Activated CD4-positive, alpha-beta T cell treated with anti-CD3 and anti-CD28 coated beads, Interleukin-10, Interleukin-2, amounts not matched to agents 100 ng/mL and 50 ng/mL, durations not matched to agents 16 hours and 8 hours (primary cell): Measurements from ENCODE around the gene CS.
A peak's percentile ranks its signal among the peaks of the same experiment; 100 is the strongest.
"Not testable (repeated sequence)": the region's sequence is repeated elsewhere in the genome, so short reads cannot be mapped to it uniquely, and the experiment has no call there.

Experiments used
- DNase-seq: peaks from one replicate; pipeline ENCODE4 v3.0.0-alpha.2; 2020

Gene CS

GRCh38 chr12:56274299-56274698 lies 25.8 kb downstream of the CS start:
- DNase-seq = no peak

- DNase-seq = not testable (repeated sequence)
These were observed 27.7 kb downstream of the CS start for GRCh38 chr12:56272468-56272867.

DNA sequence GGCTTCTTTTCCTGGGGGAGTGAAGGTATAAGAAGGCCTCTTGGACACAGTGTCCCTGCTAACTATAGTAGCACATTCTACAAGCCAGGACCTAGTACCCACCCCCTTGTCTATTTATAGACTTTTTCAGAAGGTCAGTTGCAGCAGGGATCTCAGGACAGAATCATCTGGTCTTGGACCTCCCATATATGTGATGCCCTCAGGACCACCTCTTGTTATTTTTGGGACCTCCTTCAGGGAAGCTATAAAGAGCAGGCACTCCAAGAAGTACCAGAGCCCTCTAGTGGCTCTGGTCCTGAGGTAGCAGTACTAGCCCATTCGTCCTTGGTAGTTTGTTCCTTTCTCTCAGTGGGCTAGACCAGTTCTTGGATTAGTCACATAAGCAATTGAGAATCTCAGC lies 29.1 kb downstream of the CS start:
- DNase-seq = peak; percentile 22

DNA sequence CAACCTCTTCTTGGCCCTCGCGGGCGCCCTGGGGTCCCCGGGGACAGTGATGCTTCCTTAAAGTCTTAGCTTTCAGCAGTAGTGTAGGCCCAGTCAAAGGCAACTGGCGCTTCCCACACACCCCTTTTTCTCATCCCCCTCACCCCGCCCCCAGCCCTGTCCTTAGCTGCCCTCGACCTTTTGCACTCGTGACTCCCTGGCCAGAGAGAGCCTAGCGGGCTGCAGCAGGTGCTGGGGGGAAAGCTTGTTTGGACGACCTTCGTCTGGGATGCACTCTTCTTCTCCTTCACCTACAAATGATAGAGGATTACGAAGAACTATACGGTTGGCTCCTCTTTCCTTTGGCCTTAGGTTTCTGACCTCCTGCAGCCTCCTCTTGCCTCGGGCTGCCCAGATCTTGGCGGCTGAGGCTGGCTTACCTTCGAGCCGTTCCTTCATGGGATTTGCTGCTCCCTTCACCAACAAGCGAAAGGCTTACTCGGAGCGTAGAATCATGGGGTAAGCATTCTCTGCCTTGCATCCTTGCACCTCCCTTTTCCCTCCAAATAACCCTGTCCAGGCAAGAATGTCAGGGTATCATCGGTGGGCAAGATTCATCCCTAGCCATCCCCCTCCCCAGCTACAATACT lies 32.6 kb downstream of the CS start:
- no peak for DNase-seq

DNA sequence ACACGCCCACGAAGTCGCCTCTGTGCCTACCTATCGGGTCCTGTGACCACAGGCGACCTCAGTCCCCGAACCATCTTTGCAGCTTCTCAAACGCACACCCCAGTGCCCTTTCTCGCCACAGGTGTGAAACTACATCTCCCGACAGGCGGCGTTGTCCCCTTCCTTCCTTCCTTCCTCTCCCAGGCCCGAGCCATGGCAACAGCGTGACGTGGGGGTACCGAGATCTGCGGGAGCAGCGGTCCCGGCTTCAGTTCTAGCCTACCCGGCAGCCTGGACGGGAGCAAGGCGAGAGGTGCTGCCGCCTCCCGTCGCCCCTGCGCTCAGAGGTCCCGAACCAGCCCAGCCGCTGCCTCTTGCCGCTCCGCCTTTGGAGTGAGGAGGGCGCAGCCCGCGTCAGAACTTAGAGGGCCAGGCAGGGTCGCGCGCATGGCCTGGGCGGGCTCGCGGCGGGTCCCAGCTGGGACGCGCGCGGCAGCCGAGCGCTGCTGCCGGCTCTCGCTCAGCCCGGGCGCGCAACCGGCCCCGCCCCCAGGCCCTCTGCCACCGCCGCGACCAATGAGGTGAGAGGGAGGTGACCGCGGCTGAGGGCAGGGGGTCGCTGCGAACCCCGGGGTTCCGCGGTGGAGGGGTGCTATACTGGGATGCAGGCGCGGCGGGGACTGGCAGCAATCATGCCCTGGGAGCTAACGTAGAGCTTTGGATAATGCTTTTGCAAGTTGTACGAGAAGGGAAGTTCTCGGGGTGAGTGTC lies 33.3 kb downstream of the CS start, which contains the start of gene COQ10A:
TSS of gene COQ10A (plus strand) at position 250 of the 750 bp plus-strand sequence. CDS start at position 427, 177 bp downstream.
- DNase-seq = peak; percentile 89

DNA sequence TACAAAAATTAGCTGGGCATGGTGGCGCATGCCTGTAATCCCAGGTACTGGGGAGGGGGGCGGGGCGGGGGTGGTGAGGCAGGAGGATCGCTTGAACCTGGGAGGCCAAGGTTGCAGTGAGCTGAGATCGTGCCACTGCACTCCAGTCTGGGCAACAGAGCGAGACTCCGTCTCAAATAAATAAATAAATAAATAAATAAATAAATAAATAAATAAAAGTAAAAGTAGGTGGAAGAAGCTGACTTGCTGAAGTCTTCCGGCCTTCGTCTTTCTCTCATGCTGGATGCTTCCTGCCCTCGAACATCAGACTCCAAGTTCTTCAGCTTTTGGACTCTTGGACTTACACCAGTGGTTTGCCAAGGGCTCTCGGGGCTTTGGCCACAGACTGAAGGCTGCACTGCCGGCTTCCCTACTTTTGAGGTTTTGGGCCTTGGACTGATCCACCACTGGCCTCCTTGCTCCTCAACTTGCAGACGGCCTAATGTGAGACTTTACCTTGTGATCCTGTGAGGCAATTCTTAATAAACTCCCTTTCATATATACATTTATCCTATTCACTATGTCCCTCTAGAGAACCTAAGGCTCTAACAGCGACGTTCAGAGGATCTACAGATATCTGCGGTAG lies 34.0 kb downstream of the CS start:
- not testable (repeated sequence) for DNase-seq

GRCh38 chr12:56262955-56263354 lies 37.2 kb downstream of the CS start:
- DNase-seq = not testable (repeated sequence)

DNA sequence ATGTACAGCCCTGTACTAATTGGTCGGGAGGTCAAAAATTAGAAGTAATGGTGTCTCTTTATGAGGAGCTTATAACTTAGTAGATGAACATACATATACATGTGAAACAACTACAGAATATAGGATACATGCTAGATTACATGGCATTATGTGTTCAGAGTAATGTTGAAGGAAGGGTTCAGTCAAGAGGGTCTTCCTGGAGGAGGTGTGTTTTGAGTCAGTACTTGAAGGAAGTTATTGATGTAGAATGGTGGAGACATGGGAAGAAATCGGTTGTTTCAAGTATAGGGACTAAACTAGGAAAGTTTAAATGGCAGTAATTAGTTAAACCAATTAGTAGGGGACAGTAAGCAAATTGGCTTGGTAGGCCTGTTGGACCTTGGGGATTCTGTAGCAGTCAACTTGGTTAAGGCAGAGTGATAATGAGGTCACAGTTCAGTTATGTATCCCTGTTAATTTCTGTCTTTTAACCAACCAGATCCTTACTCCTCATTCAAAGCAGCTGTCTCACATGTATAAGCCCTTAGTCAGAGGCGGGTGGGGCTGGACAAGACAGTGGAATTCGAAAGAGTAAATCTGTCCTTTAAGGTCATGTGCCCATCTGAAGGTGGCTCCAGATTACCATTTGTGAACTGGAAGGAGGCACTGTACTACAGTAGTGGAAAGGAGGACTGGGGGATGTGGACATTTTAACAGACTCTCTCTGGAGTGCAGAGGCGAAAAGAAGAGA lies 38.5 kb downstream of the CS start:
- no peak for DNase-seq

DNA sequence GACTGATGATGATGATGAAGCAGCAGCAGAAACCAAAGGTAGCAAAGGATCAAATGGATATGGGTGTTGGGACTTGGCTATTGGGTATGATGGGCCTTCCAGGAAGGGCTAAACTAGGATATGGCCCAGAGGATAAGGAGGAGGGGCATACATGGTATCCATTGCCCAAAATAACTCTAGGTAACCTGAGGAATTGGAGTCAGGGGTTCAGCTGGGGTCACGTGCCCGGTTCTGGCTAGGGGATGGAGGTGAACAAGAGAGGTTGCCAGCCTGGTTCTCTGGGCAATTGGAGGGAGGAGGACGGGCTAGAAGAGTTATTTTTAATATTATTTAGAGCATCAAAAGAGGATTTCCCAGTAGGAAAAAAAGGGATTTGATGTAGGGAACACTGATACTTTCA lies 39.2 kb downstream of the CS start:
- DNase-seq = no peak

DNA sequence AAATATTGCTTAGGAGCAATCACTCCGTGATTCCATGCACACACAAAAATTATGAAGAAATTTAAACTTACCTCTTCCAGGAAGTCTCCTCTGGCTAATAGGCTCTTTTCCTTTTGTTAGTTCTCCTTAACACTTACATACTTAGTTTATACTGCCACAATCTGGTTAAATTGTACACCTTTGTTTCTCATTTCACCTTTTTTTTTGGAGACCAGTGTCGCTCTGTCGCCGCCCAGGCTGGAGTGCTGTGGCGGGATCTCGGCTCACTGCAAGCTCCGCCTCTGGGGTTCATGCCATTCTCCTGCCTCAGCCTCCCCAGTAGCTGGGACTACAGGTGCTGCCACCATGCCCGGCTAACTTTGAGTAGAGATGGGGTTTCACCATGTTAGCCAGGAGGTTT lies 39.8 kb downstream of the CS start:
- no peak for DNase-seq

- DNase-seq = no peak
These were observed 41.3 kb downstream of the CS start for GRCh38 chr12:56258820-56259183.

DNA sequence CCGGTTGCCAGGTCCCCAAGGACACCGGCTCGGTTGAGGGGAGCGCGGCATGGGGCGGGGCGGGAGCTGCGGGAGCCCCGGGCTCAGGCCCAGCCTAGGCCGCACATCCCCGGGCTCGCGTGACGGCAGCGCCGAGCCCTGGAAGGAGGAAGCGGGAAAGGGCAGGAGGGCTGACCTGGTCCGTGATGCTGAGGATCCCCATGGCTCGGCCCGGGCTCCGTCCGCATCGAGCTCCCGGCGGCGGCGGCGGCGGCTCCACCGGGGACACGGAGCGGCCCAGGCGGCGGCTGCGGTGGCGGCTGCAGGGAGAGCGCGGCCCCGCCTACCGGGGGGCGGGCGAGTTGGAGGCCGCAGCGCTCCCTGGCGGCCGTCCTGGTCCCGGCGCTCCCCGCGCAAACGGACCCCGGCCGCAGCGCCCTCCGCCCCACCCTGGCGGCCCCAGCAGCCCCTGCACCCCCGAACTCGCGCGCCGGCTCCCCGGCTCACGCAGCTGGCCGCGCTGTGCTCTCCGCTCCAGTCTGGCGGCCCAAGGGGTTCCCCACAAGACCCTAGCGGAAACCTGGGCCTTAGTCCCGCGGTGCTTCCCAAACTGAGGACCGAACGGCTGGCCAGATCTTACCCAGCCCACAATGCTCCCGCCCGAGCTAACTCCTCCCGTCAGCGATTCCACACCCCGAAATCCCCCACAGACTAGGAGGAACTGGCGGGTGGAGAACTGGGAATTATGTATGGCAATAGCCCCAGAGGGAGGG lies 41.9 kb downstream of the CS start, which contains the start of gene ANKRD52:
TSS of gene ANKRD52 (minus strand) at position 317 of the 752 bp plus-strand sequence. CDS start at position 202, 115 bp downstream.
- DNase-seq = peak; percentile 84

- no peak for DNase-seq
These were observed 42.6 kb downstream of the CS start for GRCh38 chr12:56257491-56258067.

GRCh38 chr12:56257071-56257470 lies 43.1 kb downstream of the CS start:
- no peak for DNase-seq

DNA sequence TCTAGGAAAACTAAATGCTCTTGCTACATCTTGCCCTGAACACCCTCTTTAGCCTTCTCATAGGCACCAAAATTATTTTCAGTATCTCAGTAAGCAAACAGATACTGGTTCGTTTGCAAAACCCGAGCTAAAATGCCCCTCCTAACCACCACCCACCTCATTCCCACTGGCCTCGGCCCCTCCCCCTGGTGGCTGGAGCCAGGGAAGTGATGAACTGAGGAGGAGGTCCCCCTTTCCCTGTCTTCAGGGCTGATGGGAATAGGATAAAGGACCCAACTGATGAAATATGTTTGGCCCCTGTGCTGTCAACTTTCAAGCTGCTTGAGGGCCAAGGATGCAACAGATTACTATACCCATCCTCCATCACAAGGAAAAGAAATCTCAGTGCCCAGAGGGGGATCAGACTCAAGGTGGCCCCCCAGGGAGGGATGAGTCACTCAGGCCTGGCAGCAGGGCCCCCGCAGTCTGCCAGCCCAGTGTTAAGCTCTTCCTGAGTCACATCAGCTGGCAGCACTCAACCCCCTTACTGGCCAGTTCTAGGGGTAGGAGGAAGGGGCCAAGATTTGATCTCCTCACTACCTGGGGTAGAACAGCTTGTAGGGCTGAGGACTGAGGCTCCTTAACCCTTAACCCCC lies 43.7 kb downstream of the CS start:
- DNase-seq = no peak

DNA sequence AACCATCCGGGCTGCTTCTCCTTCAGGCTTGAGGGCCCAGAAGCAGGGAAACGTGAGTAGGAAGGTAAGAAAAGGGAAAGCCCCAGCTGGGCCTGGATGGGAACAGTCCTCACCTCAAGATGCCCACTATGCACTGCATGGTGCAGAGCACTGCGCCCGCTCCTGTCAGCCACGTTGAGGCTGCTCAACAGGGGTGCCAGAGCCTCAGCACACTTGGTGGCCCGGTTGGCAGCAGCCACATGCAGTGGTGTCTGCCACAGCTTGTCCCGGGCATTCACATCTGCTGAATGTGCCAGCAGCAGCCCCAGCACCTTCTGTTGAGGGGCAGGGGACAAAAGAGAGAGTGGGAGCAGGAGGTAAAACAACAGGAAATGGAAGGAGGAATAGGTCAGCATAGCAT lies 44.5 kb downstream of the CS start:
- no peak for DNase-seq

GRCh38 chr12:56253091-56253490 lies 47.0 kb downstream of the CS start:
- no peak for DNase-seq

GRCh38 chr12:56252649-56253048 lies 47.5 kb downstream of the CS start:
- DNase-seq = no peak

GRCh38 chr12:56248711-56249110 lies 51.4 kb downstream of the CS start:
- DNase-seq = no peak

- no peak for DNase-seq
These were observed 52.2 kb downstream of the CS start for GRCh38 chr12:56247923-56248322.

- no peak for DNase-seq
These were observed 55.6 kb downstream of the CS start for GRCh38 chr12:56244494-56244893.

DNA sequence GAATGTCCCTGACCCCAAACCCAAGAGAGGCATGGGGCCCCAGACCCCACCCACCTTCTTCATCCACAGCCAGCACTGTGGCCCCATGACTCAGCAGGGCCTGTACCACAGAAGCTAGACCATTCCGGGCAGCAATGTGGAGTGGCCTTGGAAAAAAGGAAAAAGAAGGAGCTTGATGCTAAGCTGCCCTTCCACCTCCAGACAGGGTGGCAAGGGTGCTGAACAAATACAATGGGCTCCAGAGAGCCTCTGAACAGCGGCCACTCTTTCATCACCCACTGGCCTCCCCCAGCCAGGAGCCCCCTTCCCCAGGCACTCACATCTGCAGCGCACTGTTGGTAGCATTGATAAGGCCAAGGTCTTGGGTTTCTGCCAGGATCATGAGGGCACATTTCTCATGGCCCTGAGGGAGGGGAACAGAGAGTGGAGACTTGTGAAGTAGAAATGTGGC lies 56.4 kb downstream of the CS start:
- no peak for DNase-seq
